ENCODE measurements around the gene TERT. TPM values are rescaled to one million over a fixed set of nuclear protein-coding genes. Genes with fewer than 3 reads are reported as not detected.

The TERT gene
- total and polyA plus RNA-seq, 2 of the 13 experiments (the other 11 are each of a cell fraction or from before 2014, with no cell fraction given): 4.3 to 5.9 TPM

GRCh38 chr5:1203311-1203967, 91.4 kb downstream of the TERT start:
- no peak overlapping the region for H3K27ac ChIP-seq (ENCODE audit: extremely low read length, insufficient read depth, low read length)
- in situ Hi-C loops (cut with HindIII; ENCODE audit: extremely low pct_ligation_motif_present, low pct_unique_long_range_greater_than_20kb): no loop called here
- TF ChIP-seq ZNF619 (CRISPR knock-in tag; IDR thresholded peaks at IDR 0.05): no peak
- no peak for TF ChIP-seq ZNF816 (CRISPR knock-in tag; IDR thresholded peaks at IDR 0.05; ENCODE audit: borderline replicate concordance)
- TF ChIP-seq RFX3 (CRISPR knock-in tag; IDR thresholded peaks at IDR 0.05): no peak
- no peak for TF ChIP-seq ZNF782 (CRISPR knock-in tag; IDR thresholded peaks at IDR 0.05; ENCODE audit: borderline replicate concordance)
- no peak for TF ChIP-seq MAZ (IDR thresholded peaks at IDR 0.05; ENCODE audit: borderline replicate concordance, low read depth, low read length)
- TF ChIP-seq MAZ (CRISPR knock-in tag; IDR thresholded peaks at IDR 0.05; ENCODE audit: low read depth): no peak
- no peak for TF ChIP-seq SKI (IDR thresholded peaks at IDR 0.05; ENCODE audit: partially characterized antibody)
- no peak for TF ChIP-seq ZBTB7B (CRISPR knock-in tag; IDR thresholded peaks at IDR 0.05)
- TF ChIP-seq, protein P1, sequence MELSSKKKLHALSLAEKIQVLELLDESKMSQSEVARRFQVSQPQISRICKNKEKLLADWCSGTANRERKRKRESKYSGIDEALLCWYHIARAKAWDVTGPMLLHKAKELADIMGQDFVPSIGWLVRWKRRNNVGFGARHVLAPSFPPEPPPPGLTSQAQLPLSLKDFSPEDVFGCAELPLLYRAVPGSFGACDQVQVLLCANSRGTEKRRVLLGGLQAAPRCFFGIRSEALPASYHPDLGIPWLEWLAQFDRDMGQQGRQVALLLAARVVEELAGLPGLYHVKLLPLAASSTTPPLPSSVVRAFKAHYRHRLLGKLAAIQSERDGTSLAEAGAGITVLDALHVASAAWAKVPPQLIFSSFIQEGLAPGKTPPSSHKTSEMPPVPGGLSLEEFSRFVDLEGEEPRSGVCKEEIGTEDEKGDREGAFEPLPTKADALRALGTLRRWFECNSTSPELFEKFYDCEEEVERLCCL (CRISPR knock-in tag; IDR thresholded peaks at IDR 0.05; ENCODE audit: borderline replicate concordance): no peak
- TF ChIP-seq HOXD1 (CRISPR knock-in tag; IDR thresholded peaks at IDR 0.05): no peak
- TF ChIP-seq TOPORS (CRISPR knock-in tag; IDR thresholded peaks at IDR 0.05): no peak
- no peak for TF ChIP-seq TRAFD1 (CRISPR knock-in tag; IDR thresholded peaks at IDR 0.05; ENCODE audit: borderline replicate concordance)
- TF ChIP-seq MIER2 (CRISPR knock-in tag; IDR thresholded peaks at IDR 0.05): no peak
- no peak for TF ChIP-seq SNAI1 (CRISPR knock-in tag; IDR thresholded peaks at IDR 0.05; ENCODE audit: borderline replicate concordance)
- TF ChIP-seq ZFYVE20 (CRISPR knock-in tag; IDR thresholded peaks at IDR 0.05; ENCODE audit: borderline replicate concordance, low read depth): no peak
- H3K4me3 ChIP-seq (replicated peaks in 1 of 3; ENCODE audit: insufficient read depth in 1 of 3, low read depth in 2 of 3, low read length in 3 of 3): no peak overlapping the region
- intact Hi-C loops (cut with micrococcal nuclease; ENCODE audit: unreplicated experiment): loop anchor here (10.0 kb wide), 1 partner anchor 441 kb away; no protein-coding TSS in a partner anchor
- H3K4me1 ChIP-seq (ENCODE audit: insufficient read depth, low read length): peaks cover 44% of the 10 kb centered on the region
- peaks cover 13 to 76% of the 10 kb centered on the region in 2 experiments for H3K27me3 ChIP-seq (ENCODE audit: control insufficient read depth in 1 of 2, insufficient read depth in 2 of 2, low read length in 2 of 2)
- H3K4me2 ChIP-seq (ENCODE audit: low read depth, low read length): no peak overlapping the region
- no peak overlapping the region for H2AFZ ChIP-seq (ENCODE audit: low read length)
- no peak for ATAC-seq
- no peak for FAIRE-seq
- H3K9me3 ChIP-seq (ENCODE audit: low read length): no peaks in the 10 kb centered on the region
- no peaks in the 10 kb centered on the region for H4K20me1 ChIP-seq (ENCODE audit: insufficient read depth, low read length)
- no TSS peak for BruUV-seq (replicated peaks)
- WGBS (ENCODE audit: low lambda C conversion rate): no CpG with 5 or more reads among the region's 24 CpGs
- H3K36me3 ChIP-seq (replicated peaks in 1 of 2; ENCODE audit: control insufficient read depth in 1 of 2, insufficient read depth in 2 of 2, low read length in 2 of 2): no peaks in the 10 kb centered on the region
- H3K79me2 ChIP-seq (ENCODE audit: insufficient read depth, low read length): no peaks in the 10 kb centered on the region
- ChIA-PET POLR2A (no interaction called here), CTCF (ENCODE audit: low intra/inter-chr PET ratio, low total read pairs) (interaction anchor here (2.1 to 2.9 kb wide), 2 partner anchors 30 to 35 kb away, joined by 24 read pairs; no protein-coding TSS in a partner anchor)
- DNase-seq (ENCODE audit: low spot score): no peak
- H3K9ac ChIP-seq (ENCODE audit: insufficient read depth, low read depth, low read length): no peak overlapping the region

Data from HepG2 (cell line).